Measurements from ENCODE around the gene BCL6B.

DNA sequence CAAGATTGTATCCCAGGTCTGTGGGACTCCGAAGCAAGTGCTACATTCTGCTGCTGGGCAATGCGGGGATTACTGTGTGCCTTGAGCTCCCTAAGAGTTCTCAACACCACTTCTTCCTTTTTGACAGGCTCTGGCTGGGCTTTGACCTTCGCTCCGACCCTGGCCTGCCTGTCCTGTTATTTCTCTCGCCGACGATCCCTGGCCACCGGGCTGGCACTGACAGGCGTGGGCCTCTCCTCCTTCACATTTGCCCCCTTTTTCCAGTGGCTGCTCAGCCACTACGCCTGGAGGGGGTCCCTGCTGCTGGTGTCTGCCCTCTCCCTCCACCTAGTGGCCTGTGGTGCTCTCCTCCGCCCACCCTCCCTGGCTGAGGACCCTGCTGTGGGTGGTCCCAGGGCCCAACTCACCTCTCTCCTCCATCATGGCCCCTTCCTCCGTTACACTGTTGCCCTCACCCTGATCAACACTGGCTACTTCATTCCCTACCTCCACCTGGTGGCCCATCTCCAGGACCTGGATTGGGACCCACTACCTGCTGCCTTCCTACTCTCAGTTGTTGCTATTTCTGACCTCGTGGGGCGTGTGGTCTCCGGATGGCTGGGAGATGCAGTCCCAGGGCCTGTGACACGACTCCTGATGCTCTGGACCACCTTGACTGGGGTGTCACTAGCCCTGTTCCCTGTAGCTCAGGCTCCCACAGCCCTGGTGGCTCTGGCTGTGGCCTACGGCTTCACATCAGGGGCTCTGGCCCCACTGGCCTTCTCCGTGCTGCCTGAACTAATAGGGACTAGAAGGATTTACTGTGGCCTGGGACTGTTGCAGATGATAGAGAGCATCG is 15.4 kb downstream of the BCL6B start:
- TF ChIP-seq, protein P1, sequence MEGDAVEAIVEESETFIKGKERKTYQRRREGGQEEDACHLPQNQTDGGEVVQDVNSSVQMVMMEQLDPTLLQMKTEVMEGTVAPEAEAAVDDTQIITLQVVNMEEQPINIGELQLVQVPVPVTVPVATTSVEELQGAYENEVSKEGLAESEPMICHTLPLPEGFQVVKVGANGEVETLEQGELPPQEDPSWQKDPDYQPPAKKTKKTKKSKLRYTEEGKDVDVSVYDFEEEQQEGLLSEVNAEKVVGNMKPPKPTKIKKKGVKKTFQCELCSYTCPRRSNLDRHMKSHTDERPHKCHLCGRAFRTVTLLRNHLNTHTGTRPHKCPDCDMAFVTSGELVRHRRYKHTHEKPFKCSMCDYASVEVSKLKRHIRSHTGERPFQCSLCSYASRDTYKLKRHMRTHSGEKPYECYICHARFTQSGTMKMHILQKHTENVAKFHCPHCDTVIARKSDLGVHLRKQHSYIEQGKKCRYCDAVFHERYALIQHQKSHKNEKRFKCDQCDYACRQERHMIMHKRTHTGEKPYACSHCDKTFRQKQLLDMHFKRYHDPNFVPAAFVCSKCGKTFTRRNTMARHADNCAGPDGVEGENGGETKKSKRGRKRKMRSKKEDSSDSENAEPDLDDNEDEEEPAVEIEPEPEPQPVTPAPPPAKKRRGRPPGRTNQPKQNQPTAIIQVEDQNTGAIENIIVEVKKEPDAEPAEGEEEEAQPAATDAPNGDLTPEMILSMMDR (conservative IDR thresholded peaks at IDR 0.05; ENCODE audit: low read depth, low read length): no peak
- TF ChIP-seq EZH2 (IDR thresholded peaks at IDR 0.05; ENCODE audit: borderline replicate concordance, low read depth, low read length, poor library complexity, severe bottlenecking): no peak

Measured in A673 (cell line).